Measurements from ENCODE around the gene CDH4. TPM values are rescaled to one million over a fixed set of nuclear protein-coding genes. Genes with fewer than 3 reads are reported as not detected.

The CDH4 gene
- total and polyA plus RNA-seq, 9 of the 15 experiments (the other 6 are each of a cell fraction or from before 2014, with no cell fraction given): 0.04 TPM; not detected in 8

DNA sequence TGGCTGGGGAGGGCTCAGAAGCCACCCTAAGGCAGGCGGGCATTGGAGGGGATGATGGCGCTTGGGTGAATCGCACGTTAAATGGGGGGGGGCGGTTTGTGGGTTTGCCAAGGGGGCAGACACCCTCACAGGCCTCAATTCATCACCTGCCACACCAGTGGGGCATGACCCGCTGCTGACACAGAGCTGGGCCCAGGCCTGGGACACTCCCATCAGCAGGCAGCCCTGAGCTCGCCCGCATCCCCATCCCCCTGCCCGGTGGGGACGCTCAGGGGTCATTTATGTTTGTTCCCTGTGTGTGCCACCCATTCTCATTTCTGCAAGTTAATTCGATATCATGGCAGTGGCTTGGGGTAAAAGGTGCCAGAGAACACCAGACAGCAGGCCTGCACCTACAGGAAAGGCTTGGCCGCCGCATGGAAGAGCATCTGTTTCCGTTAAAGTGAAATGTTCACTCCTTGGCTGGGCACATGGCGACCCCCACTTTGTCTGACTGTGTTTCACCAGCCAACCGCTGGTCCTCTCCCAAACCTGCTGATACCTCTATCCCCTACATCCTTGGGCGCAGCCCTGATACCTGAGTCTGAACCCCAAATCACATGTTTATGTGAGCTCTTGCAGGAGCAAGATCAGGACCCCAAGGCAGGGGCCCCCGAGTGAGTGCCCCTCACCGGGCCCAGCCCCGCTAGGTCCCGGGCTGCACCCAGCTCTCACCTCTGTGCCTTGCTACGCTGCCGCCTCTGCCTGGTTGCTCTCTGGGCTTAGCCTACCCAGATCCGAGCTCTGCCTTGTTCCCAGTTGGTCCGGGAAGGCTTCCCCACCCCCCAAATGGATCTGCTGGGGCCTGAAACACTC, 564.8 kb downstream of the CDH4 start:
- under 1% methylated on average over 24 of the region's 25 CpGs for WGBS (ENCODE audit: insufficient coverage, low coverage, missing lambda C conversion rate)
- Histone ChIP-seq H3K9me1 (ENCODE audit: control insufficient read depth, insufficient read depth, low read length) (no peaks in the 10 kb centered on the region), H3K27ac (ENCODE audit: extremely low read depth, low read depth, low read length) (no peak overlapping the region), H4K20me1 (replicated peaks; ENCODE audit: control insufficient read depth, insufficient read depth, low read length) (peaks cover 3% of the 10 kb centered on the region; the same call in 1 of the 2 replicates), H3K4me3 (no peak overlapping the region), H3K4me2 (ENCODE audit: insufficient read depth, low read length) (no peak overlapping the region), H3K79me2 (ENCODE audit: control insufficient read depth, insufficient read depth, low read length) (no peaks in the 10 kb centered on the region), H2AFZ (ENCODE audit: low read depth, low read length) (no peak overlapping the region), H3K9ac (ENCODE audit: insufficient read depth in 1 of 2, low read depth in 2 of 2, low read length in 2 of 2) (no peak overlapping the region), H3K9me3 (replicated peaks; ENCODE audit: control insufficient read depth, insufficient read depth, low read depth, low read length) (no peaks in the 10 kb centered on the region), H3K4me1 (replicated peaks in 1 of 2; ENCODE audit: control insufficient read depth in 2 of 2, insufficient read depth in 2 of 2, low read length in 2 of 2) (no peaks in the 10 kb centered on the region), H3K27me3 (ENCODE audit: control insufficient read depth in 2 of 2, insufficient read depth in 2 of 2, low read length in 2 of 2) (peaks cover 26 to 84% of the 10 kb centered on the region in 2 experiments; a peak in 4 of 5 replicates), H3K36me3 (ENCODE audit: control insufficient read depth, insufficient read depth, low read length) (no peaks in the 10 kb centered on the region)
- CTCF ChIA-PET (ENCODE audit: low intra/inter-chr PET ratio): no interaction called here
- no peak for DNase-seq (ENCODE audit: extremely low read depth in 1 of 4, low spot score in 3 of 4)
- POLR2A ChIA-PET: interaction anchor here (0.9 kb wide), 1 partner anchor 9 kb away, joined by 3 read pairs; no protein-coding TSS in a partner anchor
- intact Hi-C loops (cut with micrococcal nuclease): no loop called here
- no peak for ATAC-seq
- FAIRE-seq: no peak
- TF ChIP-seq HCFC1 (IDR thresholded peaks at IDR 0.05; ENCODE audit: low read depth, low read length) (no peak), MXI1 (IDR thresholded peaks at IDR 0.05; ENCODE audit: low read depth, low read length) (no peak), SIN3B (IDR thresholded peaks at IDR 0.05; ENCODE audit: low read depth) (no peak), ZNF212 (CRISPR knock-in tag; IDR thresholded peaks at IDR 0.05) (no peak), ZNF785 (CRISPR knock-in tag; IDR thresholded peaks at IDR 0.05) (no peak), ZNF778 (CRISPR knock-in tag; IDR thresholded peaks at IDR 0.05) (no peak), GTF2A2 (tag; IDR thresholded peaks at IDR 0.05) (no peak), ZNF696 (CRISPR knock-in tag; conservative IDR thresholded peaks at IDR 0.05) (no peak), ILF3 (IDR thresholded peaks at IDR 0.05; ENCODE audit: borderline replicate concordance) (no peak), PTTG1 (tag; IDR thresholded peaks at IDR 0.05; ENCODE audit: low read depth) (no peak), HNRNPLL (IDR thresholded peaks at IDR 0.05; ENCODE audit: low read depth, low read length, poor library complexity, severe bottlenecking) (no peak)
- TF ChIP-seq, protein P1, sequence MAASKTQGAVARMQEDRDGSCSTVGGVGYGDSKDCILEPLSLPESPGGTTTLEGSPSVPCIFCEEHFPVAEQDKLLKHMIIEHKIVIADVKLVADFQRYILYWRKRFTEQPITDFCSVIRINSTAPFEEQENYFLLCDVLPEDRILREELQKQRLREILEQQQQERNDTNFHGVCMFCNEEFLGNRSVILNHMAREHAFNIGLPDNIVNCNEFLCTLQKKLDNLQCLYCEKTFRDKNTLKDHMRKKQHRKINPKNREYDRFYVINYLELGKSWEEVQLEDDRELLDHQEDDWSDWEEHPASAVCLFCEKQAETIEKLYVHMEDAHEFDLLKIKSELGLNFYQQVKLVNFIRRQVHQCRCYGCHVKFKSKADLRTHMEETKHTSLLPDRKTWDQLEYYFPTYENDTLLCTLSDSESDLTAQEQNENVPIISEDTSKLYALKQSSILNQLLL (CRISPR knock-in tag; IDR thresholded peaks at IDR 0.05; ENCODE audit: borderline replicate concordance): no peak
- TF ChIP-seq, protein P2, sequence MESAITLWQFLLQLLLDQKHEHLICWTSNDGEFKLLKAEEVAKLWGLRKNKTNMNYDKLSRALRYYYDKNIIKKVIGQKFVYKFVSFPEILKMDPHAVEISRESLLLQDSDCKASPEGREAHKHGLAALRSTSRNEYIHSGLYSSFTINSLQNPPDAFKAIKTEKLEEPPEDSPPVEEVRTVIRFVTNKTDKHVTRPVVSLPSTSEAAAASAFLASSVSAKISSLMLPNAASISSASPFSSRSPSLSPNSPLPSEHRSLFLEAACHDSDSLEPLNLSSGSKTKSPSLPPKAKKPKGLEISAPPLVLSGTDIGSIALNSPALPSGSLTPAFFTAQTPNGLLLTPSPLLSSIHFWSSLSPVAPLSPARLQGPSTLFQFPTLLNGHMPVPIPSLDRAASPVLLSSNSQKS (CRISPR knock-in tag; IDR thresholded peaks at IDR 0.05): no peak
- TF ChIP-seq, protein P3, sequence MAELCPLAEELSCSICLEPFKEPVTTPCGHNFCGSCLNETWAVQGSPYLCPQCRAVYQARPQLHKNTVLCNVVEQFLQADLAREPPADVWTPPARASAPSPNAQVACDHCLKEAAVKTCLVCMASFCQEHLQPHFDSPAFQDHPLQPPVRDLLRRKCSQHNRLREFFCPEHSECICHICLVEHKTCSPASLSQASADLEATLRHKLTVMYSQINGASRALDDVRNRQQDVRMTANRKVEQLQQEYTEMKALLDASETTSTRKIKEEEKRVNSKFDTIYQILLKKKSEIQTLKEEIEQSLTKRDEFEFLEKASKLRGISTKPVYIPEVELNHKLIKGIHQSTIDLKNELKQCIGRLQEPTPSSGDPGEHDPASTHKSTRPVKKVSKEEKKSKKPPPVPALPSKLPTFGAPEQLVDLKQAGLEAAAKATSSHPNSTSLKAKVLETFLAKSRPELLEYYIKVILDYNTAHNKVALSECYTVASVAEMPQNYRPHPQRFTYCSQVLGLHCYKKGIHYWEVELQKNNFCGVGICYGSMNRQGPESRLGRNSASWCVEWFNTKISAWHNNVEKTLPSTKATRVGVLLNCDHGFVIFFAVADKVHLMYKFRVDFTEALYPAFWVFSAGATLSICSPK (IDR thresholded peaks at IDR 0.05; ENCODE audit: borderline replicate concordance): no peak
- no TSS peak for BruUV-seq (replicated peaks)
- in situ Hi-C loops (cut with MboI): no loop called here
